ENCODE data around the gene COMMD1. TPM values are rescaled to one million over a fixed set of nuclear protein-coding genes. Genes with fewer than 3 reads are reported as not detected.

COMMD1 gene
- total RNA-seq, 4 donors from 2014 or later: 51.8 to 78.6 (median 58.3) TPM

- no peak overlapping the region for H3K27ac ChIP-seq
- no peak overlapping the region for H3K4me3 ChIP-seq
- intact Hi-C loops (cut with DNase I; ENCODE audit: low total_unique reads): no loop called here
- H3K36me3 ChIP-seq: no peaks in the 10 kb centered on the region
- TF ChIP-seq POLR2A (IDR thresholded peaks at IDR 0.05) (no peak), CTCF (IDR thresholded peaks at IDR 0.05 in 4 of 5, conservative IDR thresholded peaks at IDR 0.05 in 1 of 5) (no peak)
- ATAC-seq: no peak
- H3K4me1 ChIP-seq: no peaks in the 10 kb centered on the region
- H3K27me3 ChIP-seq: no peaks in the 10 kb centered on the region
- H3K9me3 ChIP-seq: no peaks in the 10 kb centered on the region
- in situ Hi-C loops (cut with MboI; ENCODE audit: low sequenced_read_pairs in 4 of 4): no loop called here
- no peak for DNase-seq
Measured at GRCh38 chr2:62089658-62090057, 184.2 kb downstream of the COMMD1 start.

DNA sequence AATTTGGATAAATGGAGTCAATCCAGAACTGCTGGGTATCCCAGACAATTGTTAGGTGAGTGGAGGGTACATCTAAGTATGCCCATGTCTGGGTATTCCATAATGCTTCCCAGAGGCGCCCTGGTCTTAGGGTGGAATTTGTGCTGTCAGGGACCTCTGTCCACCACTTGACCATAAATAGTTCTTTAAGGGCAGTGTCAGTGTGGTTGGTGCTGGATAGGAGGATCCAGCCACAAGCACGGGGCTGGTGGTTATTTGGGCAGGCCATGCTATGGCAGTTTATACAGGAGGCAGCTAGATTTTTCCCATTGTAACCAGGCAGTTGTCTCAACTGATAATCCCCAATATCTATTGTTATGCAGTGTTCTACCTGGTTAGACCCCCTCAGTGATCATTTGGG, 186.0 kb downstream of the COMMD1 start:
- no peak overlapping the region for H3K27ac ChIP-seq
- H3K27me3 ChIP-seq: no peaks in the 10 kb centered on the region
- TF ChIP-seq CTCF (IDR thresholded peaks at IDR 0.05 in 4 of 5, conservative IDR thresholded peaks at IDR 0.05 in 1 of 5) (no peak), POLR2A (IDR thresholded peaks at IDR 0.05) (no peak)
- H3K4me3 ChIP-seq: no peak overlapping the region
- in situ Hi-C loops (cut with MboI; ENCODE audit: low sequenced_read_pairs in 4 of 4) (no loop called here), intact Hi-C loops (cut with DNase I; ENCODE audit: low total_unique reads) (no loop called here)
- no peak for ATAC-seq
- H3K4me1 ChIP-seq: peaks cover 0 to 6% of the 10 kb centered on the region in 2 donors
- no peaks in the 10 kb centered on the region for H3K36me3 ChIP-seq
- no peak for DNase-seq
- H3K9me3 ChIP-seq: no peaks in the 10 kb centered on the region

- no peaks in the 10 kb centered on the region for H3K36me3 ChIP-seq
- no peaks in the 10 kb centered on the region for H3K27me3 ChIP-seq
- ATAC-seq: no peak
- intact Hi-C loops (cut with DNase I; ENCODE audit: low total_unique reads) (no loop called here), in situ Hi-C loops (cut with MboI; ENCODE audit: low sequenced_read_pairs in 4 of 4) (no loop called here)
- no peak overlapping the region for H3K4me3 ChIP-seq
- H3K4me1 ChIP-seq: peaks cover 0 to 9% of the 10 kb centered on the region in 2 donors
- TF ChIP-seq POLR2A (IDR thresholded peaks at IDR 0.05) (no peak), CTCF (IDR thresholded peaks at IDR 0.05 in 4 of 5, conservative IDR thresholded peaks at IDR 0.05 in 1 of 5) (no peak)
- no peak overlapping the region for H3K27ac ChIP-seq
- DNase-seq: no peak
- no peaks in the 10 kb centered on the region for H3K9me3 ChIP-seq
Measured at GRCh38 chr2:62099050-62099449, 193.6 kb downstream of the COMMD1 start.

DNA sequence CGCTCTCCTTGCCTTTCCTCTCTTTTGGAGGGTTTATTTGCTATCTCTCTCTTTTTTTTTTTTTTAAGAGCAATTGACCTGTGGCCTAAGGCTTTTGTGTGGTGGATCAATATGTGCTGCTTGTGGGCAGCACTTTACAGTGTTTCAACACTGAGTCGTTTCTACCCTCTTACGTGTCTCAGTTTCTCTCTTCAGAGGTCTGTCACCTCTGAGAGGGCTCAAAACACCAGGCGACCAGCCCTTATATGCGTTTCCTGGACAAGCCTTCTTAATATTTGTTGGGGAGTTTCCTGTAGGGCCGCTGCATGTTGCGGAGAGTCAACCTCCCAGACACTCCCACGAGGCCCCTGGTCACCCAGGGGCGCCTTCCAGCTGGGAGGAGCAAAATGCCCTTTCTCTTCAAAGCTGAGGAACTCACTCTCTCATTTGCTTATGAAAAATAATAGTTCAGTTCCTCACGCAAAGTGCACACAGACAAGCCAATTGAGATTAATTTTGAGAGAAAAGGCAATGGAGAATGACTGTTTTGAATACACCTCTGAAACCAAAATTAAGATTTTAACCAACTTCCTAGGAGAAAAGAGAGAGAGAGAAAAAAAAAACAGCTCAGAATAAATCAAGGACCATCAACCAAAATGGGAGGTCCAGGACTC, 194.2 kb downstream of the COMMD1 start:
- in situ Hi-C loops (cut with MboI; ENCODE audit: low sequenced_read_pairs in 4 of 4) (no loop called here), intact Hi-C loops (cut with DNase I; ENCODE audit: low total_unique reads) (no loop called here)
- Histone ChIP-seq H3K27ac (no peak overlapping the region), H3K4me3 (no peak overlapping the region), H3K9me3 (no peaks in the 10 kb centered on the region), H3K36me3 (no peaks in the 10 kb centered on the region), H3K4me1 (peaks cover 0 to 9% of the 10 kb centered on the region in 2 donors), H3K27me3 (no peaks in the 10 kb centered on the region)
- TF ChIP-seq CTCF (IDR thresholded peaks at IDR 0.05 in 4 of 5, conservative IDR thresholded peaks at IDR 0.05 in 1 of 5): no peak
- TF ChIP-seq POLR2A (IDR thresholded peaks at IDR 0.05): no peak
- DNase-seq (no peak), ATAC-seq (no peak)

GRCh38 chr2:62101886-62102285, 196.4 kb downstream of the COMMD1 start:
- Histone ChIP-seq H3K9me3 (no peaks in the 10 kb centered on the region), H3K27ac (no peak overlapping the region), H3K4me1 (no peaks in the 10 kb centered on the region), H3K4me3 (no peak overlapping the region), H3K27me3 (no peaks in the 10 kb centered on the region), H3K36me3 (no peaks in the 10 kb centered on the region)
- intact Hi-C loops (cut with DNase I; ENCODE audit: low total_unique reads): no loop called here
- no peak for ATAC-seq
- in situ Hi-C loops (cut with MboI; ENCODE audit: low sequenced_read_pairs in 4 of 4): no loop called here
- no peak for DNase-seq
- TF ChIP-seq CTCF (IDR thresholded peaks at IDR 0.05 in 4 of 5, conservative IDR thresholded peaks at IDR 0.05 in 1 of 5): no peak
- no peak for TF ChIP-seq POLR2A (IDR thresholded peaks at IDR 0.05)

Data from gastrocnemius medialis (tissue), 4 donors.